ENCODE results near the gene CLMN.
"Not testable (repeated sequence)": the region's sequence is repeated elsewhere in the genome, so short reads cannot be mapped to it uniquely, and the experiment has no call there.

CLMN gene

DNA sequence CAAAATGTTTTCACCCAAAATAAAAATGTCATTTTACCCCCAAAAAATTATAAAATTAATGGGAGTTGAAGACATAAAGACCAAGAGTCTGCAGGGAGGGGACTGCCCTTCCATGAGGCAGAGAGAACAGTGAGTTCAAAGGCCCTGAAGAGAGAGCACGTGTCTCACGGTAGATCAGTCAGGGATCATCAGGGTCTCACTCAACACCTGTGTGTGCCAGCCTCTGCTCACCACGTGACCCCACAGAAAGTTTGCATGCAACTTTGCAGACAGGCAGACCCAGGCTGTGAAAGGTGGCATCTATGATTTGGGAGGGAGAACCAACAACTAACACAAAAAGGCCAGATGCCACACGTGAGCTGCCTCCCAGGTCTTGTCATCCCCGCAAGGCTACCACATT is 33.1 kb downstream of the CLMN start:
- no peak for DNase-seq

DNA sequence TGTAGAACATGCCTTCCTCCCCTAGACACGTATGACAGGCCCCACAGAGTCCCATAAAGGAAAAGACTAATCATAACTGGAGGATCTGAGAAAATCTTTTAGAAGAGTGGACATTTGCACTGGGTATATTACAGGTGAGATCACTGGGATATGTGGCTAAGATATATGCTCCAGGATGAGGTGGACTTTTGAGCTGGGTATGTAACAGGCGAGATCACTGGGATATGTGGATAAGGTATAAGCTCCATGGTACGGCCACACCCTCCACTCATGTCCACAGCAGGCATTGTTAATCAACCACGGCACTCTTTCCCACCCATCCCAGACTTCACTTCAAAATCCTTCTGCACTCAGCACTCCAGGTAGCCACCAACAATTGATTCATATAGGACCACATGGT is 34.1 kb downstream of the CLMN start:
- DNase-seq, result no peak

DNA sequence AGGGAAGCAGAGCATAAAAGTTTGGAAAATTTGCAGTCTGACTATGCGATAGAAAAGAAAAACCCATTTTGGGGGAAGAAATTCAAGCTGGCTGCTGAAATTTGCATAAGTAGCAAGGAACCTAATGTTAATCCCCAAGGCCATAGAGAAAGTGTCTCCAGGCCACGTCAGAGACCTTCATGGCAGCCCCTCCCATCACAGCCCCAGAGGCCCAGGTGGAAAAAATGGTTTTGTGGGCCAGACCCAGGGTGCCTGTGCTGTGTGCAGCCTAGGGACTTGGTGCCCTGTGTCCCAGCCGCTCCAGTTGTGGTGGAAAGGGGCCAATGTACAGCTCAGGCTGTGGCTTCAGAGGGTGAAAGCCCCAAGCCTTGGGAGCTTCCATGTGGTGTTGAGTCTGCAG is 35.9 kb downstream of the CLMN start:
- not testable (repeated sequence) for DNase-seq

DNA sequence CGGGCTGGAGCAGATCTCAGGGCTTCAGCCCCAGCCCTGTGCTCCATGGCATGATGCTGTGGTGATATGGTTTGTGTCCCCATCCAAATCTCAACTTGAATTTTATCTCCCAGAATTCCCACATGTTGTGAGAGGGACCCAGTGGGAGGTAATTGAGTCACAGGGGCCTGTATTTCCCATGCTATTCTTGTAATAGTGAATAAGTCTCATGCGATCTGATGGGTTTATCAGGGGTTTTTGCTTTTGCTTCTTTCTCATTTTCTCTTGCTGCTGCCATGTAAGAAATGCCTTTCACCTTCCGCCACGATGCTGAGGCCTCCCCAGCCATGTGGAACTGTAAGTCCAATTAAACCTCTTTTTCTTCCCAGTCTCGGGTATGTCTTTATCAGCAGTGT is 36.7 kb downstream of the CLMN start:
- DNase-seq, result not testable (repeated sequence)

DNA sequence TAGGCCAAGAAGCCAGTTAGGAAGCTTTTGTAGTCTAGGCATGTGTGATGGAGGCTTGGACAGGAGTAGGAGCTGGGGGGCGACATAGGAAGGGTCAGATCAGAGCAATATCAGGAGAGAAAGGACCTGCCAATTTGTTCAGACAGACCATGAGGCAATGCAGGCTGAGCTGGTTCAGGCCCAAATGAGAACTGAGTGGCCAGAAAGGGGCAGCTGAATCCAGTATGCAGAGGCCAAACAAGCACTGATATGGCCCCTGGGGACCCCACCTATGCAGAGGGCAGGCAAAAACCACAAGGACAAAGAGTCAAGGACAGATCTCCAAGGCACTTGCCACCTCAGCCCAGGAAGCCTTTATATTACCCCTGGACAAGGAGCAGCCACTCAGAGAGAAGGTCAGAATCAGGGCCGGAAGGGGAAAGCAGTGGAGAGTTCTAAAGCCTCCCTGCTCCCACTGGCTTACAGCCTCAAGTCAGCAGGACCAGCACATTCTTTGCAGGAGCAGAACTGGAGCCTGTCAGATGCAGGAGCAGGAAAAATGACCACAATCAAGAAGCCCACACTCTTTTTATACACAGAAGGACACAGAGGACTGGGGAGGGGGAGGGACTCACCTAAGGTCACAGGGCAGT is 37.2 kb downstream of the CLMN start:
- DNase-seq, result no peak

DNA sequence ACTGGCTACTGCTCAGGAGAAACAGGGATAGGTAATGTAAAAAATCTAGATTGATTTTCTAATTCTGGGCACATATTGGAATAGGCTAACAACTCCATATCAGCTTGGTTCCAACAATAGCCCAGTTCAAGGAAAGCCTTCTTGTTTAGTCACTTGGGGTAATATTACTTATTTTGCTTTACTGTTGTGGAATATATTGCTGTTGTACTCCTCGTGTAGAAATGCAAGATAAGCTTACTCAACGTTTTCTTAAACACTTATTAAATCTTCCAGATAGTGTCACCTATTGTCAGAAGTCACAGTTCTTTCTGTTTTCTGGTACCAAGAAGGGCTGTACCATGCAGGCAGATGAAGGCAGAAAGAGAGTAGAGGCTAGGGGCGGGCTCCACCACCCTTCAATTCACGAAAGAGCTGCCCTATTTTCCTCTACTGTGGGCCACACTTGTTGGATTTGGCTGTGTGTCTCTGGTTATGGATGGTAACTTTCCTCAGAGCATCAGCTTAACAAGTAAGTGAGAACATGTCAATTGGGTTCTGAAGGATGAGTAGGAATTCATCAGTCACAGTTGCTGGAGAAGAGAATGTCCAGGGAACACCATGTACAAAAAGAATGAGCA is 38.0 kb downstream of the CLMN start:
- DNase-seq, result no peak

DNA sequence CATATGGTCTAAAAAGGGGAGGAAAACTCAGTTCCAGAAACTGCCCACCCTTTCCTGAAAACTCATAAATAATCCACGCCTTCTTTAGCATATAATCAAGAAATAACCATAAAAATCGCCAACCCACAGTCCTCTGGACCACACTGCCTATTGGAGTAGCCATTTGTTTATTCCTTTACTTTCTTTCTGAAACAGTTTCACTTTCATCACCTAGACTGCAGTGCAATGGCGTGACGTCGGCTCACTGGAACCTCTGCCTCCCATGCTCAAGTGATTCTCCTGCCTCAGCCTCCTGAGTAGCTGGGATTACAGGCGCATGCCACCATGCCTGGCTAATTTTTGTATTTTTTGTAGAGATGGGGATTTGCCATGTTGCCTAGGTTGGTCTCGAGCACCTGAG is 44.2 kb downstream of the CLMN start:
- DNase-seq, result no peak

DNA sequence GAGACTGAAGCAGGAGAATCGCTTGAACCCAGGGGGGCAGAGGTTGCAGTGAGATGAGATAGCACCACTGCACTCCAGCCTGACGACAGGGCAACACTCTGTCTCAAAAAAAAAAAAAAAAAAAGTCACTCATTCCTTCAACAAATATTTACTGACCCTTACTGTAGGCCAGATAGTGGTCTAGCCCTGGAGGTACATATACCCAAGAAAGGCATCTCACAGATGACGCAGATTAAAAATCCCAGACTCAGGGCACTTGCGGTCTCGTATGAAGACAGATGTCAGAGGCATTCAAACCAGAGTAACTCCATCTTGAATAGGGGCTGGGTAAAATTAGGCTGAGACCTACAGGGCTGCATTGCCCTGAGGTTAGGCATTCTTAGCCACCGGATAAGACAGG is 44.8 kb downstream of the CLMN start:
- DNase-seq, result no peak

DNA sequence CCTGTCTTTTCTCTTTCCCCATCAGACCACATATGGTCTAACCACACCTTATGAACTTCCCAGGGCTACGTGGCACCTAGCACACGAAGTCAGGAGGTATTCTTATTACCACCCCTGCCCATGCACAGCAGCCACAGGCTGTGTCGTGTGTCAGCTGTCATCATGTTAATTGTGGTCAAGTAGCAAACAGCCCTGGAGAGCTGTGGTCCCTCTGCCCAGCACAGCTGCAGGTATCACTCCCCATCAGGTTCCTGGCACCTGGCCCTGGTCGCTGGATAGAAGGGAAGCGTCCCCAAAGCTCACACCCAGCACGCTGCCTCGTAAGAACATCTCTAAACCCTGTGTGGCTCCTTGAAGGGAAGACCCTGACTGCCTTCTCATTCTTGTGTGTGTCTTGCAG is 45.4 kb downstream of the CLMN start:
- no peak for DNase-seq

DNA sequence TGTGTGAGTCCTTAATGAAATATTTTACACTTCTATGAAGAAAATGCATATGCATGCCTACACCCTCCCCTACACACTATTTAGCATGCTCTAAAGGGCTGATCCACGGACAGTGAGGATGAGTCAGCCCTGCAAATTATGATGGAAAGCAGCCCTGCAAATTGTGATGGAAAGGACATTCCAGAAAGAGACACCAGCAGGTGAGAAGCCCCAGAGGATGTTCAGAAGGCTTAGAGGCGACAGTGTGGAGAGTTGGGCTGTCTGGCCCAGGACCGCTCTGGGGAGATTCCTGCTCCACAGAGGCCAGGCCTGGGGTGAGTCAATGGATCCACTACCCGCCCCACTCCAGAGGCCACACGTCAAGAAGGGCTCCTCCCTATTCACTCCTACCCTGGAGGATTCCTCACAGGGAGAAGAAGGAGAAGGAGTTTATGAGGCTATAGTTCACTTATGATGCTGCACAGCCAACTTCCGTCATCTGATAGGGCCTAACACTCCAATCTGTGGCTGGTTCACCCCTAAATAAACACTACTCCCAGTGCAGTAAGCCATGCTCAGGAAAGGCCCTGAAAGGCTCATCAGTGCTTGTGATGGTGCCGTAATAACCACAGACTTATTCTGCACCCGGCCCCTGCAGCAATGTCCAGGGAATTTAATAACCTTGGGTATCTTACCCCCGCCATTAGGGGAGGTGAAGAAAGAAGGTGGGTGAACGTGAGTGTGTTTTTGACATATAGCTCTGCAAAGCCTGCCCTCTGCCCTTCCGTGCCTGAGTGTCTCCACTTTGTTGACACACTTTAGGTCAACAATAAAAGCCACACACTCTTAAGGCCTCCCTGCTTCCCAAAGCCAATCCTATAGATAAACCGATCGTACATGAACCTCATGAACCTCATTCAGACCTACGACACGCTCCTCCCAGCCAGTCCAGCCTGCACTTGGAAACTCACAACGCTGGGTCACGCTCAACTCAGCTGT is 46.4 kb downstream of the CLMN start:
- no peak for DNase-seq

DNA sequence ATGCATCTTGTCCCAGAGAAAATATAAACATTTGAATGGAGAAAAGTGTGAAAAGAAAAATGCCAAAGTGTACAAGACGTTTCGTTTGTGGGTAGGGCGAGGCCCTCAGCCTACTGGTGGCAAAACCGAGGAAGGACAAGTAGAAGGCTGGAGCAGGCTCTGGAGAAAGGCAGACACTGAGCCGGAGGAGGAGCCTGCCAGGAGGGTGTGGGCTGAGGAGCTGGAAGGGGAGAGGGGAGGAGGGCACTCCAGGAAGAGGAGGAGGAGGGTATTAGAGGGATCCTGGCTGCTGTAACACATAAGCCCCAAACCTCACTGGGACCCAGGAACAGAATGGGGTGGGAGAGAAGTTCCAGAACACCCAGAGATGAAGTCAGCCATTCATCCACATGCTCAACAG is 47.7 kb downstream of the CLMN start:
- DNase-seq, result no peak

DNA sequence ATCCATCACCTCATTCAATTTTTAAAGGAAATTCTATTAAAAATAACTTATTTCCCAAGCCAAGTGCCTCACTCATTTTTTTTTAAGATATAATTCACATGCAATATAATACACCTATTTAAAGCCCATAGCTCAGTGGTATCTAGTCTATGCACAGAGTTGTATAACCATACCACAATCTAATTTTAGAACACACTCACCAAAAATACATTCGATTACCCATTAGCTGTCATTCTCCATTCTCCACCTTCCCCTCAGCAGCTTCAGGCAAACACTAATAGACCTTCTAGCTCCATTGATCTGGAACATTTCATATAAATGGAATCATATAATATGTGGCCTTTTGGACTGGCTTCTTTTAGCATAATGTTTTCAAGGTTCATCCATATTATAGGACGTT is 49.5 kb downstream of the CLMN start:
- no peak for DNase-seq

DNA sequence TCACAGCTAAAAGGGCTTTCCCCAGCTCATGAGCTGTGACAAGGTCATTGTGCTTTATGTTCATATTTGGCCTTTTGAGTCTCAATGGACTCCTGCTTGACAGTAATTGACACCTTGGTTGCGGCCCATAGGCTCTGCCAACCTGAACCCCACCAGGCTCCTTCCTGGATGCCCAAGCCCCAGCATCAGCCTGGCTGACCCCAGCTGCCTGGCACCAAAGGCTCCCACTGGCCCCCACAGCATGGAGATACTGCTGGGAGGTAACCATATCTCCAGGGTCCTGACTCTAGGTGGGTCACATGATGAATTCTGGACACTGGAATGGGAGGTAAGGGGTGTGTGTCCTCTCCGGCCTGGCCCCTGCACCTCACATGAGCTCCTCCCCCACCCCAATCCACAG is 50.2 kb downstream of the CLMN start:
- no peak for DNase-seq

DNA sequence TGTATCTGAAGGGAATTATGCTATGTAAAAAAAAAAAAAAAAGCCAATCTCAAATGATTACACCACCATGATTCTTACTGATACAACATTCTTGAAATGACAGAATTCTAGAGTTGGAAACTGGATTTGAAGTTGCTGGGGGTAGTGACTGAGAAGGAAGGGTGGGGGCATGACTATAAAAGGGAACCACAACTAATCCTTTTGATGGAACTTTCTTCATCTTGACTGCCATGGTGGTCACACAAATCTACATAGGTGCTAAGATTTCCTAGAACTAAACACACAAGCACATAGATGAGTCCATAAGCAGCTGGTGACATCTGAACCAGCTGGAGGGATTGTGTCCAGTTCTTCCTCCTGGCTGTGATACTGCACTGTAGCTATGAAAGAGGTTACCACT is 51.4 kb downstream of the CLMN start:
- DNase-seq, result no peak

DNA sequence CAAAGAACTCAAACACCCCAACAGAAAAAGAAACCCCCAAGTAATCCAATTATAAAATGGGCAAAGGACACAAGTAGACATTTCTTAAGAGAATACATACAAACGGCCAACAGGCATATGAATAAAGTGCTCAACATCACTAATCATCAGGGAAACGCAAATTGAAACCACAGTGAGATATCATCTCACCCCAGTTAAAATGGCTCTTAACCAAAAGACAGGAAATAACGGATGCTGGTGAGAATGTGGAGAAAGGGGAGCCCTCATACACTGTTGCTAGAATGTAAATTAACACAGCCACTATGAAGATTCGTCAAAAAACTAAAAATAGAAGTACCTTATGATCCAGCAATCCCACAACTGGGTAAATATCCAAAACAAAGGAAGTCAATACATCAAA is 52.4 kb downstream of the CLMN start:
- DNase-seq, result no peak

DNA sequence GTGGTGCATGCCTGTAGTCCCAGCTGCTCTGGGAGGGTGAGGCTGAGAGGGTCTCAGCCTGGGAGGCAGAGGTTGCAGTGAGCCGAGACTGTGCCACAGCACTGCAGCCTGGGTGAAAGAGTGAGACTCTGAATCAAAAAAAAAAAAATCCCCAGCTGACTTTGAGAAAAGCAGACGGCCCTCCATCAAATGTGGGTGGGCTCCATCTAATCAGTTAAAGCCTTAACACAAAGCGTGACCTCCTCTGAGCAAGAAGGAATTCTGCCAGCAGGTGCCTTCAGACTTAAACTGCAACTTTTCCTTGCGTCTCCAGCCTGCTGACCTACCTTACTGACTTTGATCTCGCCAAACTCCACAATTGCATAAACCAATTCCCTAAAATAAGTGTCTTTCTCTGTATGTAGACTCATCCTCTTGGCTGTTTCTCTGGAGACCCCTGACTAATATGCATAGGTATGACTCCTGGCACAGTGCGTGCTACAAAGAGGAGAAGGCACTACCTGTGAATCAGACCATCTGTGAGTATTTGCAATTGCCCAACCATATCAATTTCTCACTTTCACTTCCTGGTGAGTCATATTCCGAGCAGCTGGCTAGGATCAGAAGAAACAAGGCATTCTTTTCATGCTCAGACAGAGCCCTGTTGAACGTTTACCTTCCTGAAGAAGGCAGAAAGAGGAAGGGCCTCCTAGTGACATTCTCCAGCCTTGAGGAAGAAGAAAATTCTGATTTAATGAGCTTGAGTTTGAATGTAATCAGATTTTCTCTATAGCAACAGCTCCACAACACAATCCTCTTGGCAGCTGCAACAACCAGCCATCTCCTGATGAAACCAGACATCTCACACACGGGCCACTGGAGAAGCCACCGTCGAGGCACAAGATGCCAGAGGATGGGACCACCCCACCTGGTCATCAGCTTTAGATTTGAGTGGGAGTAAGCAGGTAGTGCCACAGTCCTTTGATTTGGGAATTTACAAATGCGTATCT is 54.3 kb downstream of the CLMN start:
- DNase-seq, result no peak

DNA sequence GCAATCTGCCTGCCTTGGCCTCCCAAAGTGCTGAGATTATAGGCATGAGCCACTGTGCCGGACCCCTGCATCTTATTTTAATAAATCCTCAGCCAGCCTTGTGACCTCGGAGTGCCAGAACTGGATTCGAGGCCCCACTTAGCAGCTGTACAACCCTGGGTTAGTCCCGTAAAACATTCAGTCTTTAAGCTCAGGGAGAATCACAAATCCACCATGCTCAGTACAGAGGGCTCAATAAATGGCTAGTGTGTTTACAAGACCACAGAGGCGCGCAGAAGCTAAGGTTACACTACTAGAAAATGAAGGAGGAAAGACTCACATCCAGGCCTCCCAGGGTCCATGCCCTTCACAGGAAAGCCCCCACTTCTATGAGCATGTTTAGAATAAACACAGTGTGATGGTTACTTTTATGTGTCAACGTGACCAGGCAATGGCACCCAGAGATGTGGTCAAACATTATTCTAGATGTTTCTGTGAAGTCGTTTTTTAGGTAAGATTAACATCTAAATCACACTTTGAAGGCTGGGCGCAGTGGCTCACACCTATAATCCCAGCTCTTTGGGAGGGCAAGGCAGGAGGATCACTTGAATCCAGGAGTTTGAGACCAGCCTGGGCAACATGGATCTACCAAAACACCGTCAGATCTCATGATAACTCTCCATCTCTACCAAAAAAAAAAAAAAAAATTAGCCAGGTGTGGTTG is 55.3 kb downstream of the CLMN start:
- DNase-seq, result no peak

DNA sequence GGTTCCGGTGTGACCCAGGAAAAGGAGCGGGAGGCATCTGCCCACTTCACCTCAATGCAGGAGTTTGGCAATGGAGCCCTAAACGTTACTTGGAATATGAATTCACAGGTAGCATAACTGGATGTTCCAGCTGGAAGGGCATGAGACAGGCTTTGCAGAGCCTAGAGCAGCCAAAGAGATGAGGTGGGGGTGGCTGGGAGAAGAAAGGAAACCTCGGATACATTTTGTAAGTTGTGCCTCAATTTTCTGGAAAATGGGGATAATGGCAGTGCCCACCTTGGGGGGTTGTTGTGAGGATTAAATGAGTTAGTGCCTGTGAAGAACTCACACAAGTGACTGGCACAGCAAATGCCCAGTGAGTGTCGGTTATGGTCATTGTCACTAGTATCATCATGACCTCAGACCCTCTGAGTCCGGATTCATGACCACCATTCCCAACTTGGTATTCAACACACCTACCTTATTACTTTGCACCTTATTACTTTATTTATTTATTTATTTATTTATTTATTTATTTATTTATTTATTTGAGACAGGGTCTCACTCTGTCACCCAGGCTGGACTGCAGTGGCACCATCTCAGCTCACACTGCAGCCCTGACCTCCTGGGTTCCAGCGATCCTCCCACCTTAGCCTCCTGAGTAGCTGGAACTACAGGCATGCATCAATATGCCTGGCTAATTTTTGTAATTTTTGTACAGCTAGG is 56.0 kb downstream of the CLMN start:
- no peak for DNase-seq

DNA sequence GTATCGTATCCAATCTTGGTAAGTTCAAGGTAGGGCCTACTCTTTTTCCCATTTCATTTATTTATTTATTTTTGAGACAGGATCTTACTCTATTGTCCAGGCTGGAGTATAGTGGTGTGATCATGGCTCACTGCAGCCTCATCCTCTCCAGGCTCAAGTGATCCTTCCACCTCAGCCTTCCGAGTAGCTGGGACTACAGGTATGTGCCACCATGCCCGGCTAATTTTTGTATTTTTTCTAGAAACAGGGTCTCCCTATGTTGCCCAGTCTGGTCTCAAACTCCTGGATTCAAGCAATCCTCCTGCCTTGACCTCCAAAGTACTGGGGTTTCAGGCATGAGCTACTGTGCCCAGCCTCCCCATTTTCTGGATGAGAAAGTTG is 57.2 kb downstream of the CLMN start:
- no peak for DNase-seq

DNA sequence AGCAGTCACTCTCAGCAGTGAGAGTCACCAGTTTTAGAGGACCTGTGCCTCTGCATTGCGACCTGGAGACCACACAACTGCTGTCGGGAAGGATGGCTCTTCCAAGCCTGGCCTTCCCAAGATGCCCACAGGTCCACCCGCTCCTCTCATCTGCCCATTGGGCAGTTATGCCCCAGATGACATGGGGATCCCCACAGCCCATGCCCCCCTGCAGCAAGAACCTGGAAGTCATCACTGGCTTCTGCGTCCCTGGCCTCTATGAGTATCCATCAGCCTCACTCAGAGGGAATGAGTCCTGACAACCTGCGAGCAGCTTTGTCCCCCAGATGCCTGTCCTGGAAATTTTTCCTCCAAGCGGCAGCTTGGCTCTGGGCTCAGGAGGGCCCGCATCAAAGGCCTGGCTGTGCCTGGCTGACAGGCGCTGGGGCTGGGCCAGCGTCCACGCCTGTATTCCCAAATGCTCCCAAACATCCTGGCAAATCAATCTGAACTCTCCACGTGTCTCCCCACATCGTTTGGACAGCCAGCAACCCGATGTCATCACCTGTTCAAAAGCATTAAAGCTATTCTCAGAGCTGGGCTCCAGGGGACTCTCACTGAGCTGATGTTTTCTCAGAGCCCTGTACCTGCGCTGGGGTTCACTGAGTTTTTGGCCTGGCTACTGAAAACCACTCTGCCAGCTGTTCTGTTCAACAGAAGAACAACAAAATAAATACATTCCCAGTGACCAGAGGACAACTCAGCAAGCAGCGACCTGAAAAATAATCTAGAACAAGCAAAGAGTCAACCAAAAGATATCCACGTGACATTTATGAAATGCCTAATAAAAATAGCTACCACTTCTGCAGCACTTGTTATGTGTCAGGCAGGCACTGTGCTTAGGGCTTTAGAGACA is 57.8 kb downstream of the CLMN start:
- DNase-seq, result no peak

Data from activated gamma-delta T cell (primary cell).